Calu3 (cell line): Measurements from ENCODE around the gene FITM1. TPM values are rescaled to one million over a fixed set of nuclear protein-coding genes. Genes with fewer than 3 reads are reported as not detected.

Experiments
- BruUV-seq: library from RNA; stranded (reverse); fragments of 400-500 nt; replicated peaks from 2 replicates; lab custom pipeline; 2021; lab: Mats Ljungman, UMichigan
- CTCF ChIA-PET: fragments of 300-600 bp; sonication (Branson Sonifier 250); formaldehyde crosslinking; loops from one replicate; lab custom pipeline; 2022; ENCODE audit warnings: antibody characterized with exemption; lab: Charles Lee
- DNase-seq: peaks from one replicate; pipeline ENCODE4 v3.0.0; 2022
- H3K27ac Mint-ChIP-seq: one replicate; pipeline ENCODE4 v1.8.0; 2022; ENCODE audit warnings: mixed read lengths; ENCODE audit not compliant: unreplicated experiment
- H3K27me3 Mint-ChIP-seq: one replicate; pipeline ENCODE4 v1.8.0; 2022; ENCODE audit warnings: mixed read lengths; ENCODE audit not compliant: unreplicated experiment
- H3K36me3 Mint-ChIP-seq: one replicate; pipeline ENCODE4 v1.8.0; 2022; ENCODE audit warnings: mild to moderate bottlenecking, moderate library complexity, mixed read lengths; ENCODE audit not compliant: insufficient read depth, unreplicated experiment
- H3K4me1 Mint-ChIP-seq: one replicate; pipeline ENCODE4 v1.8.0; 2022; ENCODE audit warnings: mild to moderate bottlenecking, low read depth, mixed read lengths; ENCODE audit not compliant: unreplicated experiment
- H3K4me3 Mint-ChIP-seq: one replicate; pipeline ENCODE4 v1.8.0; 2022; ENCODE audit warnings: mild to moderate bottlenecking, low read depth, moderate library complexity, mixed read lengths; ENCODE audit not compliant: unreplicated experiment
- H3K9me3 Mint-ChIP-seq: one replicate; pipeline ENCODE4 v1.8.0; 2022; ENCODE audit warnings: low read depth, mixed read lengths; ENCODE audit not compliant: unreplicated experiment
- intact Hi-C: fragments of 100-400 bp; cut with micrococcal nuclease; formaldehyde crosslinking; loops from one replicate; pipeline ENCODE4 v1.10.0; 2022; ENCODE audit not compliant: unreplicated experiment
- total RNA-seq: library from RNA; stranded (reverse); gene quantifications from 2 replicates; pipeline ENCODE4 v1.2.3, GENCODE V29; 2022
- TF ChIP-seq, protein P1 (sequence below): fragments of 200-600 bp; IDR thresholded peaks from one replicate; pipeline ENCODE4 v1.8.0; 2022; ENCODE audit warnings: antibody characterized with exemption; ENCODE audit not compliant: unreplicated experiment

Gene FITM1
- total RNA-seq, 1 experiment from 2014 or later, result 0.47 TPM

DNA sequence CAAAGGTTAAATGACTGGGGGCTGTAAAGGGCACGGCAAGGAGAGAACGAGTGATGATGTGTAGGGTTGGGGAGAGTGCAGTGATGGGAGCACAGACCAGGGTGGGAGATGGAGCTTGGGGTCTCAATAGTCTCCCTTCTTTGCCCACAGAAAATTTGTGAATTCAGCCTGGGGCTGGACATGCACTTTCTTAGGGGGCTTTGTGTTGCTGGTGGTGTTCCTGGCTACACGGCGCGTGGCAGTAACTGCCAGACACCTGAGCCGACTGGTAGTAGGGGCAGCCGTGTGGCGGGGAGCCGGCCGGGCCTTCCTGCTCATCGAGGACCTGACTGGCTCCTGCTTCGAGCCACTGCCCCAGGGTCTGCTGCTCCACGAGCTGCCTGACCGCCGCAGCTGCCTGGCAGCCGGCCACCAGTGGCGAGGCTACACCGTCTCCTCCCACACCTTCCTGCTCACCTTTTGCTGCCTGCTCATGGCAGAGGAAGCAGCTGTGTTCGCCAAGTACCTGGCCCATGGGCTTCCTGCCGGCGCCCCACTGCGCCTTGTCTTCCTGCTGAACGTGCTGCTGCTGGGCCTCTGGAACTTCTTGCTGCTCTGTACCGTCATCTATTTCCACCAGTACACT is 1.7 kb downstream of the FITM1 start:
- Mint-ChIP-seq H3K9me3 (no peaks in the 10 kb centered on the region), H3K36me3 (peaks cover 22% of the 10 kb centered on the region), H3K4me3 (no peak overlapping the region), H3K27ac (no peak overlapping the region), H3K27me3 (no peaks in the 10 kb centered on the region), H3K4me1 (peaks cover 15% of the 10 kb centered on the region)
- CTCF ChIA-PET, result interaction anchor here (0.6 kb wide), 1 partner anchor 89 kb away, joined by 5 read pairs; no protein-coding TSS in a partner anchor
- intact Hi-C loops, result no loop called here
- BruUV-seq, result no TSS peak
- no peak for DNase-seq
- TF ChIP-seq, protein P1, sequence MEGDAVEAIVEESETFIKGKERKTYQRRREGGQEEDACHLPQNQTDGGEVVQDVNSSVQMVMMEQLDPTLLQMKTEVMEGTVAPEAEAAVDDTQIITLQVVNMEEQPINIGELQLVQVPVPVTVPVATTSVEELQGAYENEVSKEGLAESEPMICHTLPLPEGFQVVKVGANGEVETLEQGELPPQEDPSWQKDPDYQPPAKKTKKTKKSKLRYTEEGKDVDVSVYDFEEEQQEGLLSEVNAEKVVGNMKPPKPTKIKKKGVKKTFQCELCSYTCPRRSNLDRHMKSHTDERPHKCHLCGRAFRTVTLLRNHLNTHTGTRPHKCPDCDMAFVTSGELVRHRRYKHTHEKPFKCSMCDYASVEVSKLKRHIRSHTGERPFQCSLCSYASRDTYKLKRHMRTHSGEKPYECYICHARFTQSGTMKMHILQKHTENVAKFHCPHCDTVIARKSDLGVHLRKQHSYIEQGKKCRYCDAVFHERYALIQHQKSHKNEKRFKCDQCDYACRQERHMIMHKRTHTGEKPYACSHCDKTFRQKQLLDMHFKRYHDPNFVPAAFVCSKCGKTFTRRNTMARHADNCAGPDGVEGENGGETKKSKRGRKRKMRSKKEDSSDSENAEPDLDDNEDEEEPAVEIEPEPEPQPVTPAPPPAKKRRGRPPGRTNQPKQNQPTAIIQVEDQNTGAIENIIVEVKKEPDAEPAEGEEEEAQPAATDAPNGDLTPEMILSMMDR, result no peak

GRCh38 chr14:24132976-24133375 is 2.5 kb downstream of the FITM1 start:
- no TSS peak for BruUV-seq
- TF ChIP-seq, protein P1, result no peak
- intact Hi-C loops, result no loop called here
- CTCF ChIA-PET, result no interaction called here
- H3K27me3 Mint-ChIP-seq, result no peaks in the 10 kb centered on the region
- no peak for DNase-seq
- H3K27ac Mint-ChIP-seq, result no peak overlapping the region
- H3K4me3 Mint-ChIP-seq, result no peak overlapping the region
- peaks cover 25% of the 10 kb centered on the region for H3K36me3 Mint-ChIP-seq
- H3K4me1 Mint-ChIP-seq, result peaks cover 20% of the 10 kb centered on the region
- H3K9me3 Mint-ChIP-seq, result no peaks in the 10 kb centered on the region

- peaks cover 32% of the 10 kb centered on the region for H3K36me3 Mint-ChIP-seq
- intact Hi-C loops, result no loop called here
- TF ChIP-seq, protein P1, result no peak
- H3K9me3 Mint-ChIP-seq, result no peaks in the 10 kb centered on the region
- BruUV-seq, result no TSS peak
- peaks cover 20% of the 10 kb centered on the region for H3K4me1 Mint-ChIP-seq
- CTCF ChIA-PET, result no interaction called here
- no peak overlapping the region for H3K4me3 Mint-ChIP-seq
- no peaks in the 10 kb centered on the region for H3K27me3 Mint-ChIP-seq
- H3K27ac Mint-ChIP-seq, result no peak overlapping the region
- DNase-seq, result no peak
These were observed 3.3 kb downstream of the FITM1 start for GRCh38 chr14:24133735-24134134.

DNA sequence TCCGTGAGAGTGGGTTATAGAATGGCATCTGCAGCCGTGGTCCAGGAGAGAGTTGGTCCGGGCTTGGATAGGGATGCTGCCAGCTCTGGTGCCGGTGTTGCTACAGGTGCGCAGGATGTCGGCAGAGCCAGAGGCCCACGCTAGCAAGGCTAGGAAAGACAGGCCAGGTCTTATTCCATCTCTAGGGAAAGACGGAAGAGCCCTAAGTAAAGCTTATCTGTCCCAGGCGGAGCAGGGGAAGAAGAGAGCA is 5.0 kb downstream of the FITM1 start:
- Mint-ChIP-seq H3K36me3 (peaks cover 40% of the 10 kb centered on the region), H3K9me3 (no peaks in the 10 kb centered on the region), H3K4me3 (peak overlapping the region; percentile 82), H3K27me3 (no peaks in the 10 kb centered on the region), H3K4me1 (peaks cover 30% of the 10 kb centered on the region), H3K27ac (peak overlapping the region; percentile 69)
- CTCF ChIA-PET, result interaction anchor here (0.9 to 2.5 kb wide), 7 partner anchors 12 to 56 kb away, joined by 3 to 9 read pairs (median 5); partner anchors contain the start of genes DCAF11, IRF9, NRL and PCK2
- DNase-seq, result no peak
- no TSS peak for BruUV-seq
- intact Hi-C loops, result no loop called here
- TF ChIP-seq, protein P1, result no peak
